ENCODE results near the gene PTH1R. TPM values are rescaled to one million over a fixed set of nuclear protein-coding genes. Genes with fewer than 3 reads are reported as not detected.
A peak's percentile ranks its signal among the peaks of the same experiment; 100 is the strongest.

PTH1R gene
- total RNA-seq, 1 donor from 2014 or later: 11.8 TPM

DNA sequence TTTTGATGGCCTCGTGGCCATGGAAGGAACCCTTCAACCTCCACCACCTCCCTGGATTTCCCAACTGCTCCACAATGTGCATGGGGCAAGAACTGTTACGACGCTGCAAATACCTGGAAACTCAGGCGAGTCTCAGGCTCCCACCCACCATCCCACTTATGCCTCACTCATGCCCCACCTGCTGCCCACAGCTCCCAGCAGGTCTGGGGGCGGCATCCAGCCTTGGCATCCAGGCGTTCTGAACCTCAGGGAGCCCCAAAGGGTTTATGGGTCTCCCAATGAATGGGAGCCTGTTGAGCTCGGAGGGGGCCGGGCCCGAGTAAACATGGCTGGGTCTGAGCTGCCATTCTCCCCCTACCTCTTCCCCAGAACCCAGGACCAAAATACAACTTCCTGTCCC lies 2.0 kb upstream of the PTH1R start:
- ATAC-seq (ENCODE audit: poor library complexity): no peak
- intact Hi-C loops (cut with DNase I): no loop called here
- DNase-seq: no peak

DNA sequence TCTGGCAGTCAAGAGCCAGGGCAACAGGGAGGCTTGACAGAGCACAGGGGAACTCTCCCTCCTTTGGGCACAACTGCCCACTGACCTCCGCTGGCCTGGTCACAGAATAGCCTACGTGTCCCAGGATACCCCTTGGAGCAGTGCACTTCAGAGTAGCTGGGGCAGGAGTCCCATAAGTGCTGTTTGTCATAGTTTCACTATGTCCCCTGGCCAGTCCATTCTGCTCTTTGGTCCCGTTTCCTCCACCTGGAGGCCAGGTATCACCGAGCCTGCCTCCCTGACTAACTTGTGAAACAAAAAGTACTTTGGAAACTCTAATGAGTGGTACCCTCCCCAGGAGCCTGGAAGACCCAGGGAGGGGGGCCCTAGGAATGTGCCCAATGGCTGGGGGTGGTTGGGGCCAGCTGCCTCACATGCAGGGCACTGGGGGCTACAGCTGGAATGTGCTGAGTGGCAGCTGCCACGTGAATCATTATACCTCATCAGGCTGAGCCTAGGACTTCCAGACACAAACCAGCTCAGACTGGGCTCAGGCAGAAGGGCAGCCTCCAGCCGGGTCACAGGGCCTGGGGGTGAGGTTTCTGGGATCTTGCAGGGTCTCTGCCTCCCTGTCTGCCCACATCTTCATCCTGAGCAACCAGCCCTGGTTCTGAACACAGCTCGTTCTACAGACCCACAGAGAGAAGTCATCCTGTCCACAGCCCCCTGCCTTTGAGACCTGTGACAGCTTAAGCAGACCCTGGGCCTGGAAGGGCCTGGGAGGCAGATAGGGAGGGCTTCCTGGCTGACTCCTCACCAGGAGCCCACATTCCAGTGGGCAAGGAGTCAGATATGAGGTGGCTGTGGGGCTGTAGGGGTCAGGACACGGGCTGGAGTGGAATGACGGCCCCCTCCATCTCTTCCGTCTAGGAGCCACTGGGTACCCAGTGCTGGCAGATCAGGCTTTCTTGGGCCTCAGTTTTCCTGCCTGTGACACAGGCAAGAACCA lies 914 bp upstream of the PTH1R start:
- no peak for ATAC-seq (ENCODE audit: poor library complexity)
- DNase-seq: no peak
- intact Hi-C loops (cut with DNase I): no loop called here

GRCh38 chr3:46878781-46879436 lies 1.4 kb downstream of the PTH1R start:
- intact Hi-C loops (cut with DNase I): no loop called here
- DNase-seq: no peak
- ATAC-seq (ENCODE audit: poor library complexity): no peak

GRCh38 chr3:46880884-46881595 lies 3.5 kb downstream of the PTH1R start:
- ATAC-seq (ENCODE audit: poor library complexity): no peak
- intact Hi-C loops (cut with DNase I): no loop called here
- no peak for DNase-seq

DNA sequence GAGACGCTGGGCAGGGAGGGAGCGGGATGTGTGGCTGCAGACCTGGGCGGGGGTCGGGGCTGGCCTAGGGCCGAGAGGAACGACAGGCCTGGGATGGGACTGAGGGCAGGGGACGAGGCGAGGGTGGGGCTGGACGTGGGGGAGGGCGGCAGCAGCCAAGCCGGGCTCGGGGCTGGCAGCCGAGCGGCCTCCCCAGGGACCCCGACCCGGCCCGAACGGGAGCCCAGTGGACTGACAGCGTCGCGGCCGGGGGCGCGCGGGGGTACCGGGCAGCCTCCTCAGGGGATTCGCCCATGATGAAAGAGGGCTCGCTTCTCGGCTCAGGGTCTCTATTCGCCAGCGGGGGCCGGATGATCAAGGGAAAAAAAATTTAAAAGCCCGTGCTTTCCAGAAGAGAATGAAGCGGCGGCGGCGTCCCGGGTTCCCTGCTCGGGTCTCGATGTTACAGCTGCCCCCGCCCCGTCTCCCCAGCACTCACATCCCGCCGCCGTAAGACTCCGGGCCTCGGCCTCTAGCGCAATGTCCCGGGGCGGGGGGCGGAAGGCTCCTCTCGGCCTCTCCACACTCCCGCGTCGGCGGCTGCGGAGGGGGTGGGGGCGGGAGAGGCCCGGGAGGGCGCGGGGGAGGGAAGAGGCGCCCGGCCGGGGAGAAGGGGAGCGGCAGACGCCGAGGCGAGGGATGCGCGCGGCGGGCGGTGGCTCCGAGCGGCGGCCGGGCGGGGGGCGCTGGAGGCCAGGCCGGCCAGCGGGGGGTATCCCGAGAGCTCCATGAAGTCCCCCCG lies 4.3 kb downstream of the PTH1R start:
- ATAC-seq (ENCODE audit: poor library complexity): peak; percentile 48
- peak; percentile 63 for DNase-seq
- intact Hi-C loops (cut with DNase I): no loop called here

DNA sequence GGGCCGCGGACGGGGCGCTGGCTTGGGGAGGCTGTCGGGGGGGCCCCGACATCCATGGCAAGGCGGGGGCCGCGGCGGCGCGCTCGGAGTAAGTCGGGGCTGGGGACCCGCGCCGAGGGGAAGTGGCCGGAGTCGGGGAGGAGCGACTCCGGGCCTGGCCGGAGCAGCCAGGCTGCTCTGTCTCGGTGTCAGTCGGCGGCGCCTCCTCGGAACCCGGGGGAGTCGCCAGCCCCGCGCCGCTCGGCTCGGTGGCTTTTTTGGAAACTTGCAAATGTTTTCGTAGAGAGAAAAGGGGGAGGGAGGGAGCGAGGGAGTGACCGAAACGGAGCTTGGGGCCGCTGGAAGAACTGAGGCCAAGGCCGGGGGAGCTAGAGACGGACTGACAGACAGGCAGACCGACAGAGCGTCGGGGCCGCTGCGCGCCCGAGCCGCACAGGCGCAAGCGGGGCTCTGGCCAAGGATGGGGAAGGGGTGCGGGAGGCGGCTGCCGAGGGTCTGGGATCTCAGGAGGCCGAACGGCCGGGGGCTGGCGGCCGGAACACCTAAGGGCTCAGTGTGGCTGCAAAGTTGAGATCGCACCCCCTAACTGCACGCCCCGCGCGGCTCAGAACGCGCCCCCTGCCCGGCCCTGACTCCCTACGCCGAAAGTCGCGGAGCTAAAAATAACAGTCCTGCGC lies 5.0 kb downstream of the PTH1R start:
- intact Hi-C loops (cut with DNase I): no loop called here
- DNase-seq (no peak), ATAC-seq (ENCODE audit: poor library complexity) (peak; percentile 56)

DNA sequence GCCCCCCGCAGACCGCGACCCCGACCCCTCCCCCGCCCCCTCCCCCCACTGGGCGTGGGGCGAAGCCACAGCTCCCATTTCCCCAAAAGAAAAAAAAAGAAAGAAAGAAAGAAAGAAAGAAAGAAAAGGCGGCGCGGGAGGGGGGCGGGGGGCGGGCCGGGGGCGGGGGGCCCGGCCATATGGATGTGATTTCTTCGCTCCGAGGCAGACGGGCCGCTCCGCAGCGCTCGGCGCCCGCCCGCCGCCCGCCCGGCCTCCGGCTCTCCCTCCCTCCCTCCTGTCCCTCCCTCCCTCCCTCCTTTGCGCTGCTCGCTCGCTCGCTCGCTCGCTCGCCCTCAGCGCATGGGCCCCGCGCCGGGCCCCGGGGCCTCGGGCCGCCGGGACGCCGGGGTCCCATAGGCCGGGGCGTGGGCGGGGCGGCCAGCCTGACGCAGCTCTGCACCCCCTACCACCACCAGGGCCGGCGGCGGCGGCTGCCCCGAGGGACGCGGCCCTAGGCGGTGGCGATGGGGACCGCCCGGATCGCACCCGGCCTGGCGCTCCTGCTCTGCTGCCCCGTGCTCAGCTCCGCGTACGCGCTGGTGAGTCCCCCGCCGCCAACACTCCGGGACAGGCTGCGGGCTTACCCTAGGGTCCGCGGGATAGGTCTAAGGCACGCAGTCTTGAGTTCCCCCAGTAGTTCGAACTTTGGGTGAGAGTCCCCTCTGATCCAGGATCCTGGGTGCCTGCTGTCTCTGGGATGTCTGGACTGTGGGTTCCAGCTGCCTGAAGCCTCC lies 5.7 kb downstream of the PTH1R start:
- intact Hi-C loops (cut with DNase I): no loop called here
- DNase-seq: no peak
- peak; percentile 67 for ATAC-seq (ENCODE audit: poor library complexity)

- DNase-seq (no peak), ATAC-seq (ENCODE audit: poor library complexity) (no peak)
- intact Hi-C loops (cut with DNase I): no loop called here
Measured at GRCh38 chr3:46883830-46884185, 6.3 kb downstream of the PTH1R start.

- no peak for ATAC-seq (ENCODE audit: poor library complexity)
- intact Hi-C loops (cut with DNase I): no loop called here
- no peak for DNase-seq
Measured at GRCh38 chr3:46884427-46884826, 6.9 kb downstream of the PTH1R start.

DNA sequence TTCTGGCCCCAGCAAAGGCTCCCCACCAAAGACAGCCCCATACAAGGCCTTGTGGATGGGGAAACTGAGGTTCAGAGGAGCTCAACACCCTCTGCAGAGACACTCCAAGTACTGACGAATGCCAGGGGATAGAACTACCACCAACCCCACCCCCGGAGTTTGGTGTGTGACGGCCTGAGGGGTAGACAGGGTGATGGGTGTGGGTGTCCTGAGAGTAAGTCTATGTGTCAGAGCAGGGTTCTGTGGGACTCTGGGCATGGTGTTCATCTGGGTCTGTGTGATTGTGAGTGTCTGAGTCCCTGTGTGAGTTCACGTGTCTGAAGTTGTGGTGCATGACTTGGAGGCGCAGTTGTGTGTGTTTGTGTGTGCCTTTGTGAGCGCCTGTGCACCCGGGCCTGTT lies 7.4 kb downstream of the PTH1R start:
- ATAC-seq (ENCODE audit: poor library complexity) (no peak), DNase-seq (no peak)
- intact Hi-C loops (cut with DNase I): no loop called here

GRCh38 chr3:46885612-46886011 lies 8.1 kb downstream of the PTH1R start:
- DNase-seq: no peak
- no peak for ATAC-seq (ENCODE audit: poor library complexity)
- intact Hi-C loops (cut with DNase I): no loop called here

- ATAC-seq (ENCODE audit: poor library complexity) (no peak), DNase-seq (no peak)
- intact Hi-C loops (cut with DNase I): no loop called here
Measured at GRCh38 chr3:46887980-46888494, 10.5 kb downstream of the PTH1R start.

DNA sequence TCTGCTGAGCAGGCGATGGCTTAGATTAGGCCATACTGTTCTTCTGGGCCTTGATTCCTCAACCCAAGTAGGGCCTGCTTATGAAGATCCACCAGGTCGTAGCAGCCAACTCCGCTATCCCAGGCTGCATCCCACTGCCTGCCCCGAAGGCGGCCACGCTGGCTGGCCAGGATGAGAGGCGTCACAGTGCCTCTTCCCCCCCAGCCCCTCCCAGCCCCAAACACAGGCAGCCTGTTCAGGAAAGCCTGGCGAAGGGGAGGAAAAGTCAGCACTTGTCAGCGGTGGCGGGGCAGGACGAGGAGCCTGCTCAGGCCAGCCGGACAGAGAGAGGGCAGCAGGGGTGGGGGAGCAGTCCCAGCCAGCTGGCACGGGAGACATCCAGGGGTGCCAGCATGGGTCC lies 11.2 kb downstream of the PTH1R start:
- DNase-seq: no peak

GRCh38 chr3:46889381-46890110 lies 12.0 kb downstream of the PTH1R start:
- DNase-seq (peak; percentile 69), ATAC-seq (ENCODE audit: poor library complexity) (no peak)
- intact Hi-C loops (cut with DNase I): no loop called here

More for the DNA sequence above, 11.2 kb downstream of the PTH1R start:
- no peak for ATAC-seq (ENCODE audit: poor library complexity)
- intact Hi-C loops (cut with DNase I): no loop called here

GRCh38 chr3:46890132-46890531 lies 12.6 kb downstream of the PTH1R start:
- intact Hi-C loops (cut with DNase I): no loop called here
- ATAC-seq (ENCODE audit: poor library complexity): no peak
- DNase-seq: no peak

DNA sequence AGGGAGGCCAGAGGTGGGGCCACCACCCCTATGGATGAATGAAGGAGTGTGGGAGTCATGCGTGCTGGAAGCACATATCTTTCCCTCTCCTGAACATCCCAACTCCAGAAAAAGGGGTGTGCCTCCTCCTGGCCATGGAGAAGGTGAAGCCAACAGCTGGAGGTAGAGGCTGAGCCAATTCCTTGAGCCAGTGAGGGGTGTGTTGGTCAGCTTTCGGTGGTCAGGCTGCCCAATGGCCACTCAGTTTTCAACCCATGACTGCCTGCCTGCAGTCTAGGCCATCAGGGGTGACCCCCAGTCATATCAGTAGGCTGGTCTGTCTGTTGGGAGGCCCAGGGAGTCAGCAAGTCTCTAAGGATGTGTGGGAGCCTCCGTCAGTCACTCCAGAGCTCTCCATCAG lies 13.6 kb downstream of the PTH1R start:
- no peak for ATAC-seq (ENCODE audit: poor library complexity)
- DNase-seq: no peak
- intact Hi-C loops (cut with DNase I): no loop called here
